Measurements from ENCODE around the gene PGLYRP4.
"Not testable (repeated sequence)": the region's sequence is repeated elsewhere in the genome, so short reads cannot be mapped to it uniquely, and the experiment has no call there.

PGLYRP4 gene

GRCh38 chr1:153350321-153350957 is 1.8 kb upstream of the PGLYRP4 start:
- no peak overlapping the region for H3K4me3 ChIP-seq (ENCODE audit: low read depth, low read length)
- DNase-seq (ENCODE audit: low read depth) = no peak
- no peak for TF ChIP-seq CTCF (IDR thresholded peaks at IDR 0.05; ENCODE audit: low read depth, low read length, missing control alignments)

- no peak for DNase-seq (ENCODE audit: low read depth)
- no peak for TF ChIP-seq CTCF (IDR thresholded peaks at IDR 0.05; ENCODE audit: low read depth, low read length, missing control alignments)
- no peak overlapping the region for H3K4me3 ChIP-seq (ENCODE audit: low read depth, low read length)
These were observed 1.0 kb upstream of the PGLYRP4 start for GRCh38 chr1:153349363-153350320.

- no peak for DNase-seq (ENCODE audit: low read depth)
- TF ChIP-seq CTCF (IDR thresholded peaks at IDR 0.05; ENCODE audit: low read depth, low read length, missing control alignments) = no peak
- H3K4me3 ChIP-seq (ENCODE audit: low read depth, low read length) = no peak overlapping the region
These were observed 785 bp downstream of the PGLYRP4 start for GRCh38 chr1:153347856-153348255.

- not testable (repeated sequence) for DNase-seq (ENCODE audit: low read depth); H3K4me3 ChIP-seq (ENCODE audit: low read depth, low read length)
These were observed 1.6 kb downstream of the PGLYRP4 start for GRCh38 chr1:153347049-153347448.

- no peak overlapping the region for H3K4me3 ChIP-seq (ENCODE audit: low read depth, low read length)
- no peak for TF ChIP-seq CTCF (IDR thresholded peaks at IDR 0.05; ENCODE audit: low read depth, low read length, missing control alignments)
- DNase-seq (ENCODE audit: low read depth) = no peak
These were observed 2.4 kb downstream of the PGLYRP4 start for GRCh38 chr1:153346077-153346723.

GRCh38 chr1:153345187-153346076 is 3.2 kb downstream of the PGLYRP4 start:
- no peak overlapping the region for H3K4me3 ChIP-seq (ENCODE audit: low read depth, low read length)
- TF ChIP-seq CTCF (IDR thresholded peaks at IDR 0.05; ENCODE audit: low read depth, low read length, missing control alignments) = no peak
- DNase-seq (ENCODE audit: low read depth) = no peak
